ENCODE measurements around the gene GPR3.

GPR3 gene

DNA sequence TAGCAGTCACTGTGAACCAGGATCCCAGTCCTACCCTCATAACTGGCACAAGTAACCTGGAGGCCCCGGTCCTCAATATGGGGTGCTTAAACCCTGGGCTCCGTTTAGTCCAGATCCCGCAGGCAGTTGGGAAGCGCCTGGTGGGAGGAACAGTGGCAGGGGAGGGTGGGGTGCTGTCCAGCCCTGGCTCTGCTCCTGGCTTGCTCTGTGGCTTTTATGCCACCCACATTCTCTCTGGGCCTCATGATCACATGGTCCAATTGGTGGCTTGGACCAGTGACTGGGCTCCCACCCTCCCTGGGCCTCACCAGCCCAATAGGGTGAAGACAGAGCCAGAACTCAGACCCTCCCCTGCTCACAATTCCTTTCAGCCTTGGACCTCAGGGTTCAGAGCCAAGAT lies 12.2 kb upstream of the GPR3 start:
- no peak overlapping the region; the same call in 1 of the 2 replicates for H2AFZ ChIP-seq (ENCODE audit: low read length)

DNA sequence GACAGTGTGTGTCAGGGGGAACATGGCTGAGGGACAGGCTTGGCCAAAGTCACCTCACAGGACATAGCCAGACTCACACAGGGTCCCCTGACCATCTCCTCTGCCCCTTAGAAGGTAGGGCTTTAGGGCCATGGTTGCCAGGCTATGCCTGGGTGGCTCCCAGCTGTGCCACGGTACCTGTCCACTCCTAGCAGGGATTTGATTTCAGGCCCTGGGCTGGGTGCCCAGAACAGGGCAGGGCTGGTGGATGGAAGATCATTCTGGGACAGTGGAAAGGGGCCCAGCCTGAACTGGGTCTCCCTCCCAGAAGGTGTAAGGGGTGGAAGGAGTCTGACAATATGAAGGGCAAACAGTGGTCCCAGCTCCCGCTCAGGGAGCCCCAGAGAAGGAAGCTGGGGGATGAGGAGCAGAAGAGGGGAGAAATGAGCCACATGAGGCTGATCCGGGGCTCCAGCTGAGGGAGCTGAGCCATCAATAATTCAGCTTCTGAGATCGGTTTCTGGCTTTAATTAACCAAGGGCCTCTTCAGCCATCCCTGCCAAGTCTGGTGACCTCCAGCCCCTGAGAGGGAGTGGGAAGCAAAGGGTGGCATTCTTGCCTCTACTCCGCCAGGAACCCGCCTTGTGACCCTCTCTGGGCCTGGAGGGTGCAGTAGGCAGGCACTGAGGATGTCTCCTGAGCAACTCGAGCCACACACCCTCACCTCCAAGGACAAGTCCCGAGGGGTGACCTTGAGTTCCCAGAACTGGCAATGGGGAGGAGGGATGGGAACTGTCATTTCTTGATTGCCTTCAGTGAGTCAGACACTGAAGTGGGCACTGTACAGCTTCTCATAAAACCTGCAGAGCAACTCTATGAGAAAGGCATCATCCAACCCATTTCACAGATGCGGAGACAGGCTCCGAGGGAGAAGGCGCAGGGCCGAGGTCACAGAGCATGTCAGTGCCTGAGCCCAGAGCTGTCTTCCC lies 11.4 kb upstream of the GPR3 start:
- Histone ChIP-seq H3K9me2 (replicated peaks; ENCODE audit: low read depth, low read length) (no peaks in the 10 kb centered on the region), H3K4me2 (ENCODE audit: low read depth, low read length, poor library complexity, severe bottlenecking) (no peak overlapping the region), H3K36me3 (ENCODE audit: insufficient read depth, low read length) (no peaks in the 10 kb centered on the region), H2AFZ (ENCODE audit: low read length) (no peak overlapping the region; the same call in 1 of the 2 replicates), H3K27me3 (ENCODE audit: insufficient read depth, low read length, poor library complexity, severe bottlenecking) (no peaks in the 10 kb centered on the region), H3K4me3 (ENCODE audit: low read length, poor library complexity, severe bottlenecking) (no peak overlapping the region), H4K20me1 (ENCODE audit: insufficient read depth, low read length, poor library complexity, severe bottlenecking) (no peaks in the 10 kb centered on the region), H3K9me3 (ENCODE audit: insufficient read depth, low read depth, low read length) (no peaks in the 10 kb centered on the region), H3F3A (ENCODE audit: low read depth) (no peaks in the 10 kb centered on the region), H3K79me2 (ENCODE audit: insufficient read depth, low read length) (no peaks in the 10 kb centered on the region), H3K9ac (ENCODE audit: low read depth, low read length, poor library complexity, severe bottlenecking) (no peak overlapping the region), H3K4me1 (ENCODE audit: insufficient read depth, low read length, poor library complexity, severe bottlenecking) (no peaks in the 10 kb centered on the region)
- TF ChIP-seq CTCF (conservative IDR thresholded peaks at IDR 0.05; ENCODE audit: low read length) (no peak), EZH2phosphoT487 (IDR thresholded peaks at IDR 0.05; ENCODE audit: borderline replicate concordance) (no peak)

More for the DNA sequence above, 12.2 kb upstream of the GPR3 start:
- TF ChIP-seq CTCF (conservative IDR thresholded peaks at IDR 0.05; ENCODE audit: low read length) (no peak), EZH2phosphoT487 (IDR thresholded peaks at IDR 0.05; ENCODE audit: borderline replicate concordance) (no peak)
- no peaks in the 10 kb centered on the region for H4K20me1 ChIP-seq (ENCODE audit: insufficient read depth, low read length, poor library complexity, severe bottlenecking)
- H3K79me2 ChIP-seq (ENCODE audit: insufficient read depth, low read length): no peaks in the 10 kb centered on the region
- H3K9me2 ChIP-seq (replicated peaks; ENCODE audit: low read depth, low read length): no peaks in the 10 kb centered on the region
- H3K36me3 ChIP-seq (ENCODE audit: insufficient read depth, low read length): no peaks in the 10 kb centered on the region
- no peaks in the 10 kb centered on the region for H3K27me3 ChIP-seq (ENCODE audit: insufficient read depth, low read length, poor library complexity, severe bottlenecking)
- H3K4me2 ChIP-seq (ENCODE audit: low read depth, low read length, poor library complexity, severe bottlenecking): no peak overlapping the region
- no peak overlapping the region for H3K9ac ChIP-seq (ENCODE audit: low read depth, low read length, poor library complexity, severe bottlenecking)
- H3F3A ChIP-seq (ENCODE audit: low read depth): no peaks in the 10 kb centered on the region
- no peaks in the 10 kb centered on the region for H3K9me3 ChIP-seq (ENCODE audit: insufficient read depth, low read depth, low read length)
- H3K4me3 ChIP-seq (ENCODE audit: low read length, poor library complexity, severe bottlenecking): no peak overlapping the region
- H3K4me1 ChIP-seq (ENCODE audit: insufficient read depth, low read length, poor library complexity, severe bottlenecking): no peaks in the 10 kb centered on the region

GRCh38 chr1:27381969-27382762 lies 10.3 kb upstream of the GPR3 start:
- Histone ChIP-seq H3K4me3 (ENCODE audit: low read length, poor library complexity, severe bottlenecking) (no peak overlapping the region), H3K9me2 (replicated peaks; ENCODE audit: low read depth, low read length) (no peaks in the 10 kb centered on the region), H4K20me1 (ENCODE audit: insufficient read depth, low read length, poor library complexity, severe bottlenecking) (no peaks in the 10 kb centered on the region), H3K4me1 (ENCODE audit: insufficient read depth, low read length, poor library complexity, severe bottlenecking) (no peaks in the 10 kb centered on the region), H3K9me3 (ENCODE audit: insufficient read depth, low read depth, low read length) (no peaks in the 10 kb centered on the region), H3K4me2 (ENCODE audit: low read depth, low read length, poor library complexity, severe bottlenecking) (no peak overlapping the region), H3K79me2 (ENCODE audit: insufficient read depth, low read length) (no peaks in the 10 kb centered on the region), H3K36me3 (ENCODE audit: insufficient read depth, low read length) (no peaks in the 10 kb centered on the region), H2AFZ (ENCODE audit: low read length) (no peak overlapping the region), H3K9ac (ENCODE audit: low read depth, low read length, poor library complexity, severe bottlenecking) (no peak overlapping the region), H3K27me3 (ENCODE audit: insufficient read depth, low read length, poor library complexity, severe bottlenecking) (no peaks in the 10 kb centered on the region), H3F3A (ENCODE audit: low read depth) (no peaks in the 10 kb centered on the region)
- TF ChIP-seq CTCF (conservative IDR thresholded peaks at IDR 0.05; ENCODE audit: low read length): no peak
- no peak for TF ChIP-seq EZH2phosphoT487 (IDR thresholded peaks at IDR 0.05; ENCODE audit: borderline replicate concordance)
